Activated CD8-positive, alpha-beta T cell treated with anti-CD3 and anti-CD28 coated beads, Interleukin-2, amount 10 ng/mL, durations not matched to agents 7 days and 5 days (primary cell): Measurements from ENCODE around the gene MOSPD3. TPM values are rescaled to one million over a fixed set of nuclear protein-coding genes. Genes with fewer than 3 reads are reported as not detected.
A peak's percentile ranks its signal among the peaks of the same experiment; 100 is the strongest.

ENCODE experiments used
- ATAC-seq: fragments of 150-1000 bp; cut with Tn5 transposase; one replicate; pipeline ENCODE4 v1.10.0; 2021; ENCODE audit warnings: moderate library complexity
- CTCF ChIA-PET: fragments of 350-600 bp; sonication (Branson Sonifier 250); formaldehyde crosslinking; loops from one replicate; lab custom pipeline; 2021; ENCODE audit warnings: antibody characterized with exemption; lab: Charles Lee
- POLR2A ChIA-PET: fragments of 350-600 bp; sonication (Branson Sonifier 250); formaldehyde crosslinking; loops from one replicate; lab custom pipeline; 2021; ENCODE audit warnings: antibody characterized with exemption; lab: Charles Lee
- DNase-seq: peaks from one replicate; pipeline ENCODE4 v3.0.0-alpha.2; 2020
- H3K27ac Mint-ChIP-seq: one replicate; pipeline ENCODE4 v1.8.0; 2021; ENCODE audit warnings: mild to moderate bottlenecking, mixed read lengths
- H3K27me3 Mint-ChIP-seq: one replicate; pipeline ENCODE4 v1.8.0; 2021; ENCODE audit warnings: low read depth, mixed read lengths
- H3K36me3 Mint-ChIP-seq: one replicate; pipeline ENCODE4 v1.8.0; 2021; ENCODE audit warnings: low read depth, mixed read lengths
- H3K4me1 Mint-ChIP-seq: one replicate; pipeline ENCODE4 v1.8.0; 2021; ENCODE audit warnings: low read depth, mixed read lengths
- H3K4me3 Mint-ChIP-seq: one replicate; pipeline ENCODE4 v1.8.0; 2021; ENCODE audit warnings: mild to moderate bottlenecking, mixed read lengths
- H3K9me3 Mint-ChIP-seq: one replicate; pipeline ENCODE4 v1.8.0; 2022; ENCODE audit warnings: mixed read lengths; ENCODE audit not compliant: insufficient read depth
- total RNA-seq, 2 experiments: library from RNA; stranded (reverse); gene quantifications; one replicate each; pipeline ENCODE4 v1.2.3, GENCODE V29; 2021

Gene MOSPD3
- total RNA-seq, 2 experiments from 2014 or later, result 42.1 to 43.5 TPM

DNA sequence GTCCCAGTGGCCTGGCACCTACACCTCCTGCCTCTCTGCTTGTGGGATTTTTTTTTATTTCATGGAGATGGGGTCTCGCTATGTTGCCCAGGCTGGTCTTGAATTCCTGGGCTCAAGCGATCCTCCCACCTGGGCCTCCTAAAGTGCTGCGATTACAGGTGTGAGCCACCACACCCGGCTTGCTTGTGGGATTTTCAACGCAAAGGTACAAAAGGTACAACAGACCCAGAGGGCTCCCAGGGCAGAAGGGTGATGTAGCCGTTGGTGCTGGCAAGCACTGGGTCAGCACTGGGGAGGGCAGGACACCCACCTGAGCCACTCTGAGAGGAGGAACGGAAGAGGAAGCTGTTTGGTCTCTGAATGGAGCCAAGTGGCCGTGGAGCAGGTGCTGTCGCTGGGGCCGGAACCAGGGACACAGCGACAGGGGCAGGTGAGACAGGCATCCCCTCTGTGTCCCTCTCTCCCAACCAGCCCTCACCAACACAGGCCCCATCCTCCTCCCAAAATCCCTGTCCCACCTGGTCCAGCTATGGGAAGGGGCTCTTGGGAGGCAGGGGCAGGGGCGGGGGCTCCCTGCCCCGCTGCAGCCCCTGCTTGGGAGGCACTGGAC, 35.9 kb upstream of the MOSPD3 start:
- no peaks in the 10 kb centered on the region for H3K9me3 Mint-ChIP-seq
- no peak overlapping the region for H3K4me3 Mint-ChIP-seq
- H3K4me1 Mint-ChIP-seq, result peaks cover 7% of the 10 kb centered on the region
- CTCF ChIA-PET, result interaction anchor here (1.9 to 2.2 kb wide), 2 partner anchors 12 to 17 kb away, joined by 7 to 8 read pairs; no protein-coding TSS in a partner anchor
- H3K27ac Mint-ChIP-seq, result peak overlapping the region; percentile 39
- POLR2A ChIA-PET, result interaction anchor here (1.0 kb wide), 1 partner anchor 10 kb away, joined by 5 read pairs; the partner anchor contains the start of genes FBXO24 and LRCH4
- H3K27me3 Mint-ChIP-seq, result no peaks in the 10 kb centered on the region
- peaks cover 44% of the 10 kb centered on the region for H3K36me3 Mint-ChIP-seq
- DNase-seq (no peak), ATAC-seq (no peak)

DNA sequence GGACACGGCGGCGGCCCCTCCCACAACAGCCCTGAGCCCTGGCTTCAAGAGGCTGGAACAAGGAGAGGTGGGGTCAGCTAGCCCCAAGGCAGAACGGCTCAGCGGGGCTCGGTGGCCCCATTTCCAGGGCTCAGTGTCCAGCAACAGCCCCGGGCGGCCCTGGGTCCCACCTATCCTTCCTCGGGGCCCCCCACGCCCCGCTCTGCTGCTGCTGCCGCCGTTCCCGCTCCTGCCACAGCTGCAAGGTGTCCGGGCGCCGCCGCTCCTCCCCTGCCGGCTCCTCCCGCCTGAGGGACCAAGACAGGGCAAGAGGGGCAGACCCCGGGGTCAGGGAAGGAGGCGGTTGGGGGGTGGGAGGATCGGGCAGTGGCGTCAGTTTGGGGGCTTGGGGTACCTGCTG, 35.2 kb upstream of the MOSPD3 start:
- DNase-seq, result no peak
- Mint-ChIP-seq H3K27ac (no peak overlapping the region), H3K27me3 (no peaks in the 10 kb centered on the region), H3K4me3 (no peak overlapping the region), H3K4me1 (peaks cover 2% of the 10 kb centered on the region), H3K36me3 (peaks cover 39% of the 10 kb centered on the region), H3K9me3 (no peaks in the 10 kb centered on the region)
- ChIA-PET CTCF (interaction anchor here (1.9 to 2.2 kb wide), 2 partner anchors 13 to 17 kb away, joined by 7 to 8 read pairs; no protein-coding TSS in a partner anchor), POLR2A (interaction anchor here (1.0 kb wide), 1 partner anchor 9 kb away, joined by 5 read pairs; the partner anchor contains the start of genes FBXO24 and LRCH4)
- no peak for ATAC-seq

DNA sequence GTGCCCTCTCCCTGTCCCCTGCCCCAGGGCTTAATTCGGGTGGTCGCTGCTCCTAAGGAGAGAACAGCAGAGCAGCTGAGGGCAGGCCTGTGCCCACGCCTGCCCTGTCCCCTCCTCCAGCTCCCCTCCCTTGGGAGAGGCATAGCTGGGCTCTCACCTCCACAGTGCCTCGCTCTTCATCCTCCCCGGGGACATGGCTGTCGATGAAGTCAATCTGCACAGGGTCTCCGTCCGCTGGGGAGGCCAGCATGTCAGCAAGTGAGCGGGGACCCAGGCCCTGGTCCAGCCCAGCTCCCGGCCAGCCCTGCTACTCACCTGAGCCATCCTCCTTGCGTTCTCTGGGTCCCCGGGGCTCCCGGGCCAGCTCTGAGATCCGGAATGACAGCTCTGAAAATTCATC, 34.8 kb upstream of the MOSPD3 start:
- ATAC-seq (no peak), DNase-seq (no peak)
- POLR2A ChIA-PET, result no interaction called here
- H3K4me3 Mint-ChIP-seq, result no peak overlapping the region
- H3K27me3 Mint-ChIP-seq, result no peaks in the 10 kb centered on the region
- H3K9me3 Mint-ChIP-seq, result no peaks in the 10 kb centered on the region
- CTCF ChIA-PET, result interaction anchor here (1.9 to 2.2 kb wide), 2 partner anchors 13 to 18 kb away, joined by 7 to 8 read pairs; no protein-coding TSS in a partner anchor
- H3K4me1 Mint-ChIP-seq, result peaks cover 5% of the 10 kb centered on the region
- no peak overlapping the region for H3K27ac Mint-ChIP-seq
- peaks cover 43% of the 10 kb centered on the region for H3K36me3 Mint-ChIP-seq

DNA sequence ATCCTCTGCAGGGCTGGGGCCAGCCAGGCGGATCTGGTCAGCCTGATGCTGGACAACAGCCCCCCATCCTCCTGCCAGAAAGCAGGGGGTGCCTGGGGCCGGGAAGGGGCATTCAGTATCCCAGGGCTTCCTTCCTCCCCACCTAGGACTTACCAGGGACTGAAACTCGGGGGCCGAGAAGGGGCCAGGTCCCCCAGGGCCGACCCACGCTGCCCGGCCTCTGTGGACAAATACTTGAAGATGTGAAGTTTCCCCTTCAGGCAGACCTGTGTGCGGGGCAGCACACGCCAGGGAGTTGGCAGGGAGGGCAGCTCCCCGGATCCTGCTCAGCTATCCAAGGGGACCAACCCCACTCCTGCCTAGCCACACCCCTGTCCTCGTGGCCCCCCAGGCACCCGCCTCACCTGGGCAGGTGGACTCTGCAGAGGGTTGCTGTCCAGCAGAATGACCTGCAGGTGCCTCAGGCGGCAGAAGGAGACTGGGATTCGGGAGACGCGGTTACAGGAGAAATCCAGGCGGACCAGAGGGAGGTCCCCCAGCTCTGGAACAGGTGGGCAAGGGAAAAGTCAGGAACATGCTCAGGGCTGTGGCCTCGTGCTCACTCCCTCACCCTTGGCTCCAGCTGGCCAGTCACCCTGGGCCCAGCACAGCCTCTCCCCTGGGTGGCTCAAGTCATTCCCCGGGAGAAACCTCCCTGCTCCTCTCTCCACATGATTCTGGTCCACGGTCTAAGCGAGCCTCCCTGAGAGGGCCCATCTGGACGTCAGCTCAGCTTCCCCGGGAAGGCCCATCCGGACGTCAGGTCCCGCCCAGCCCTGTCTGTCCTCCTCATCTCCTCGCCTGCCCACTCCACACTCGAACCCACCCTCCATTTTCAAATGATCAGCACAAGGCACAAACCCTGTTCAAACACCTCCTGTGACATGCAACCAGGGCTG, 33.8 kb upstream of the MOSPD3 start:
- Mint-ChIP-seq H3K27me3 (no peaks in the 10 kb centered on the region), H3K27ac (no peak overlapping the region), H3K4me1 (peaks cover 13% of the 10 kb centered on the region), H3K9me3 (no peaks in the 10 kb centered on the region), H3K4me3 (no peak overlapping the region), H3K36me3 (peaks cover 51% of the 10 kb centered on the region)
- ATAC-seq (no peak), DNase-seq (no peak)
- ChIA-PET POLR2A (interaction anchor here (1.1 kb wide), 1 partner anchor 10 kb away, joined by 4 read pairs; no protein-coding TSS in a partner anchor), CTCF (no interaction called here)

DNA sequence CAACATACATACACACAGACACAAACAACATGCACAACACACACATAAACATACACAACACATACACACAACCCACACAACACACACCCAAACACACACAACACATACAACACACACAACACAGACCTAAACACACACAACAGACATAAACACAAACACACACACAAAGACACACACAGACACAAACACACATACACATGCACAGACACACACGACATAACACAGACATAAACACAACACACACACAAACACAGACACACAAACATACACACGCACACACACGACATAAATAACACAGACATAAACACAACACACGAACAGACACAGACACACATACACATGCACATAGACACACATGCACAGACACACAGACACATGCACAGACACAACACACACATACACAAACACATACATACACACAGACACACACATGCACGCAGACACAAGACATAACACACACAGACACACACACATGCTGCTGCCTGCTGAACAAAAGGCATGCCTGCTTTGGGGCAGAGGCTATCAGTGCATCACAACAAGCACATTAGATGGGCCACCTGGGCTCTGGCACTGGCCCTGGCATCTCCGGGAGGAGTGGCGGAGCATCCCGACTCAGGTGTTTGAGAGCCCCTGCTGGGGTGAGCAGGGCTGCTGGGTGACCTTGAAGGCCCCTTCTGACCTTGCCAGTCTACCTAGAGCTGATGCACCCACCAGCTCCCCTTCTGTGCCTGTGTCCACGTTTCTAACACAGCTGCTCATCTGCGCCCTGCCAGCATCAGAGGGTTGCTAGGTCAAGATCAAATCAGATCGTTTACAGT, 31.7 kb upstream of the MOSPD3 start:
- Mint-ChIP-seq H3K27me3 (no peaks in the 10 kb centered on the region), H3K36me3 (peaks cover 44% of the 10 kb centered on the region), H3K4me3 (no peak overlapping the region), H3K27ac (no peak overlapping the region), H3K9me3 (no peaks in the 10 kb centered on the region), H3K4me1 (peaks cover 18% of the 10 kb centered on the region)
- CTCF ChIA-PET, result no interaction called here
- DNase-seq (no peak), ATAC-seq (no peak)
- POLR2A ChIA-PET, result interaction anchor here (2.5 kb wide), 1 partner anchor 9 kb away, joined by 6 read pairs; no protein-coding TSS in a partner anchor

DNA sequence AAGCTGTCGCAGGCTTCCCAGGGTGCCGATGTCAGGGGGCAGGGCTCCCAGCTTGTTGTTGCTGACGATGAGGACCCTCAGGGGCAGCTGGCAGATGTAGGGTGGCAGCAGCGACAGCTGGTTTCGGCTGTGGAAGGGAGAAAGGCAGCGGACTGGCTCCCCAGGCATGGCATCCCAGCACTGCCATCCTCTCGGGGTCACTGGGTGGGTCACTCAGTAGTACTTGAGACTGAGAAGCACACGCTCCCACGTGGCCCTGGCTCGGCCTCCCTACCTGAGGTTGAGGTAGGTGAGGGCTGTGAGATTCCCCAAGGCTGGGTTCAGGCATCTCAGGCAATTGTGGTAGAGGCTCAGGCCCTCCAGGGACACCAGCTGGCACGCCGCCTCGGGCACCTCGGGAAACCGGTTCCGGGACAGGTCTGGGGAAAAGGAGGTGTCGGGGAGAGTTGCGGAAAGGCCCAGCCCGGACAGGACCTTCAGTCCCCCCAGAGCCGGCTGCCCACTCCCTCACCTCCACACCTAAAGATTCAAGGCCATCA, 30.2 kb upstream of the MOSPD3 start:
- ChIA-PET CTCF (interaction anchor here (1.2 kb wide), 1 partner anchor 109 kb away, joined by 3 read pairs; no protein-coding TSS in a partner anchor), POLR2A (interaction anchor here (2.5 kb wide), 1 partner anchor 11 kb away, joined by 6 read pairs; no protein-coding TSS in a partner anchor)
- H3K27ac Mint-ChIP-seq, result peak overlapping the region; percentile 98
- ATAC-seq (no peak), DNase-seq (no peak)
- peak overlapping the region; percentile 93 for H3K4me3 Mint-ChIP-seq
- peaks cover 35% of the 10 kb centered on the region for H3K36me3 Mint-ChIP-seq
- peaks cover 20% of the 10 kb centered on the region for H3K4me1 Mint-ChIP-seq
- H3K27me3 Mint-ChIP-seq, result no peaks in the 10 kb centered on the region
- no peaks in the 10 kb centered on the region for H3K9me3 Mint-ChIP-seq

DNA sequence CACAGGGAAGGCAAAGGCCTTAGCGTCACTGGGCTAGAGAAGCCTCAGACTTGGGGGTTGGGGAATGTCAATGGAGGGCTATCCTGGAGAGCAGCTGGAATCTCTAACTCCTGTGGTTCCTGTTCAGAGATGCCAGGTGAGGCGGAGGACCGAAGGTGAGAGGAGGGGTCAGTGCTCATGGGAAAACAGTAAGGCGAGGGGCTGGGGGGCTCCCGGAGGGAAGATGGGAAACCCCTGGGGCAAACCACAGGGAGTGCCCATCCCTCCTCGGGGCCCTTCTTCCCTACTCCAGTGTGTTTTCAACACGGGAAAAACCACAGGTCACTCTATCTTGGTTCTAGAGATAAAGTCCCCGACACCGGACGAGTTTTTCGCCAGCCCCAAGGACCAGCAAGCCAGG, 29.7 kb upstream of the MOSPD3 start:
- Mint-ChIP-seq H3K27me3 (no peaks in the 10 kb centered on the region), H3K4me3 (peak overlapping the region; percentile 93), H3K4me1 (peaks cover 20% of the 10 kb centered on the region), H3K27ac (peak overlapping the region; percentile 98), H3K36me3 (peaks cover 34% of the 10 kb centered on the region), H3K9me3 (no peaks in the 10 kb centered on the region)
- ChIA-PET CTCF (interaction anchor here (1.2 to 5.4 kb wide), 3 partner anchors 13 to 123 kb away, joined by 3 to 34 read pairs (median 7); partner anchors contain the start of gene POP7), POLR2A (interaction anchor here (0.6 to 2.5 kb wide), 4 partner anchors 11 to 305 kb away, joined by 3 to 6 read pairs (median 4); no protein-coding TSS in a partner anchor)
- DNase-seq, result no peak
- no peak for ATAC-seq

DNA sequence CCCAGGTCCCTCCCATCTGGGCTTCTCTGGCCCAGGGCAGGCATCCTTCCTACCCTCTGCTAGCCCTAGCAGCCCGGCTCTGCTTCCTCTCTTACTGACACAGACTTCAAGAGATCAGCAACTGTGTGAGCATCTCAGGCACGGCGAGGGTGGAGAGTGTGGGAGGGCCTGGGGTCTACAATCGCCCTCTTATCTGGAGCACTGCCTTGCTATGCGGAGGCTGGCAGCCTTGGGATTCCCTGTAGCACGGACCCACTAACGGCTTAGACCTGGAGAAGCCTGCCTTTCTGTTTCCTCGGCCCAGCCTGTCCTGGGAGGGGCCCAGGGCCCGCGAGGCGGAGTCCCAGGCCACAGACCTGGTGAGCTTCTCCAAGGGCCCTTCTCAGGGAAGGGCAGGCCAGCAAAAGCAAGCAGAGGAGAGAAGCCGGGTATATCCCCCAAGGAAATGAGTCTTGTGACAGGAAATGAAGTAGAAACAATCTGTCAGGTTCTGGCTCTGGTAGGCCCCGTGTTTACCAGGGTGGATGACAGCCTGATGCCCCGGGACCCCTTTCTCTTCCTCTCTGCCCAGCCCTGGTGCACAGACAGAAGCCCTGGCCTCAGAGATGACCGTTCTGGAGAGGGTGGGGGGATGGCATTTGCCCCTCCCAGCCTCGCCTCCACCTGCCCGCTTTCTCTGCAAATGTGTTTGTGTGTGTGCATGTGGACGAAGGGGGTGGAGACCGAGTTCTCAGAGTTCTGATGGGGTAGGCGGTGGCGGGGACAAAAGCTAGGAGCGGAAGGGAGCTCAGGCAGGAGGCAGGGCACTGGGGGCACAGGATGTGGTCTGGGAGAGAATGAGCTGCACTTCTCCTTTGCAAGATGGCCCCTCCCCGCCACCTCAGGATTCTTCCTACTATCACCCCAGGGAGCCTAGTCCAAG, 28.9 kb upstream of the MOSPD3 start:
- Mint-ChIP-seq H3K27ac (peak overlapping the region; percentile 98), H3K27me3 (peaks cover under 1% of the 10 kb centered on the region), H3K4me1 (peaks cover 24% of the 10 kb centered on the region), H3K4me3 (peak overlapping the region; percentile 93), H3K9me3 (no peaks in the 10 kb centered on the region), H3K36me3 (peaks cover 27% of the 10 kb centered on the region)
- DNase-seq, result peak; percentile 91
- ATAC-seq, result peak; percentile 12
- ChIA-PET POLR2A (interaction anchor here (0.6 to 3.3 kb wide), 12 partner anchors 12 to 304 kb away, joined by 3 to 17 read pairs (median 5); partner anchors contain the start of genes GNB2, MEPCE, MOSPD3 and ZCWPW1), CTCF (interaction anchor here (0.6 to 7.9 kb wide), 13 partner anchors 14 to 245 kb away, joined by 3 to 57 read pairs (median 4); partner anchors contain the start of gene POP7)

DNA sequence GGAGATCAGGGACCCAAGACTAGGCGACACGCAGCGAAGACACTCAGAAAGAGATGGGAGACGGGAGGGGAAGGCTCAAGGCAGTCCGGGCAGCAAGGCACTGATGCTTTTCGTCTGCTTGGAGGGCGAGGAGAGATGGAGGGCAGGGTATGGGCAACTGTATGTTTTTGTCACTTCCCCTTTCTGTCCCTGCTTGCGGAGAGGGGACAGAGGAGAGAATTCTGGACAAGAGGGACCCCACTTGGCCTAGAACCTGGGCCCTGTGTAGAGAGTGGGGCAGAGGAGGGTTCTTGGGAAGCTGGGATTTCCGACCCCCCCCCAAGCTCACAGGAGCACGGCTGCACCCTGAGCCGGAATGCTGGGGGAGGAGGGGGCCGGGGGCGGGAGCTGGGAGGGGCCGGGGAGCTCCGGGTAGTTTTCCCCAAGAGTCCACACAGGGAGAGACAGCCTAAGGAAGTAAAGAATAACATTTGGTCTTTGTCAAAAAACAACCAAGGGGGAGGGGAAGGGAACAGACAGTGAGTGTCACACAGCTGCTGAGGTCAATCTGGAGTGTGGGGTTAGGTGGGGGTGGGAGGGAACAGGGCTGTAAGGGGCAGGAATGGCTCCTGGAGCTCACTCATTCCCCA, 28.2 kb upstream of the MOSPD3 start:
- no peak for ATAC-seq
- POLR2A ChIA-PET, result interaction anchor here (0.6 to 3.6 kb wide), 14 partner anchors 13 to 303 kb away, joined by 3 to 18 read pairs (median 5); partner anchors contain the start of genes GNB2, MEPCE, MOSPD3 and PCOLCE
- H3K4me1 Mint-ChIP-seq, result peaks cover 26% of the 10 kb centered on the region

More for the DNA sequence above, 28.2 kb upstream of the MOSPD3 start:
- Mint-ChIP-seq H3K27me3 (peaks cover 2% of the 10 kb centered on the region), H3K9me3 (no peaks in the 10 kb centered on the region), H3K4me3 (peak overlapping the region; percentile 93), H3K27ac (peak overlapping the region; percentile 98), H3K36me3 (peaks cover 19% of the 10 kb centered on the region)
- CTCF ChIA-PET, result interaction anchor here (0.6 to 7.9 kb wide), 14 partner anchors 15 to 244 kb away, joined by 3 to 57 read pairs (median 4); partner anchors contain the start of gene POP7
- no peak for DNase-seq
